Activated T-helper 1 cell treated with anti-CD3 and anti-CD28 coated beads, Interleukin-12 subunit alpha, Interleukin-12 subunit beta, Interleukin-2, Interleukin-4 antibody, amounts not matched to agents 30 ng/mL and 10 ng/mL and 1 ng/mL, durations not matched to agents 14 hours and 24 hours and 36 hours (primary cell): ENCODE measurements around the gene MYL3. TPM values are rescaled to one million over a fixed set of nuclear protein-coding genes. Genes with fewer than 3 reads are reported as not detected.

Experiments used
- DNase-seq: peaks from one replicate; pipeline ENCODE4 v3.0.0; 2021; ENCODE audit warnings: low spot score
- H3K27ac Mint-ChIP-seq: one replicate; pipeline ENCODE4 v1.8.0; 2021; ENCODE audit warnings: mild to moderate bottlenecking, mixed read lengths
- H3K27me3 Mint-ChIP-seq: one replicate; pipeline ENCODE4 v1.8.0; 2022; ENCODE audit warnings: mild to moderate bottlenecking, moderate library complexity, mixed read lengths; ENCODE audit not compliant: insufficient read depth
- H3K36me3 Mint-ChIP-seq: one replicate; pipeline ENCODE4 v1.8.0; 2021; ENCODE audit warnings: low read depth, mixed read lengths
- H3K4me1 Mint-ChIP-seq: one replicate; pipeline ENCODE4 v1.8.0; 2021; ENCODE audit warnings: low read depth, mixed read lengths
- H3K4me3 Mint-ChIP-seq: one replicate; pipeline ENCODE4 v1.8.0; 2021; ENCODE audit warnings: mild to moderate bottlenecking, moderate library complexity, mixed read lengths
- H3K9me3 Mint-ChIP-seq: one replicate; pipeline ENCODE4 v1.8.0; 2021; ENCODE audit warnings: mixed read lengths
- intact Hi-C: fragments of 100-400 bp; cut with micrococcal nuclease; formaldehyde crosslinking; loops from one replicate; pipeline ENCODE4 v1.15.1; 2024
- total RNA-seq: library from RNA; stranded (reverse); gene quantifications from 2 replicates; pipeline ENCODE4 v1.2.3, GENCODE V29; 2022

The MYL3 gene
- total RNA-seq, 1 donor from 2014 or later: not detected

- Mint-ChIP-seq H3K4me1 (no peaks in the 10 kb centered on the region), H3K4me3 (peak overlapping the region; percentile 47), H3K27ac (no peak overlapping the region), H3K27me3 (peaks cover 40% of the 10 kb centered on the region), H3K36me3 (no peaks in the 10 kb centered on the region), H3K9me3 (peaks cover 22% of the 10 kb centered on the region)
- peak; percentile 56 for DNase-seq
- intact Hi-C loops: loop anchor here (1.0 kb wide), 1 partner anchor 141 kb away; no protein-coding TSS in a partner anchor
Observed at GRCh38 chr3:46845860-46846623, 17.2 kb downstream of the MYL3 start.

DNA sequence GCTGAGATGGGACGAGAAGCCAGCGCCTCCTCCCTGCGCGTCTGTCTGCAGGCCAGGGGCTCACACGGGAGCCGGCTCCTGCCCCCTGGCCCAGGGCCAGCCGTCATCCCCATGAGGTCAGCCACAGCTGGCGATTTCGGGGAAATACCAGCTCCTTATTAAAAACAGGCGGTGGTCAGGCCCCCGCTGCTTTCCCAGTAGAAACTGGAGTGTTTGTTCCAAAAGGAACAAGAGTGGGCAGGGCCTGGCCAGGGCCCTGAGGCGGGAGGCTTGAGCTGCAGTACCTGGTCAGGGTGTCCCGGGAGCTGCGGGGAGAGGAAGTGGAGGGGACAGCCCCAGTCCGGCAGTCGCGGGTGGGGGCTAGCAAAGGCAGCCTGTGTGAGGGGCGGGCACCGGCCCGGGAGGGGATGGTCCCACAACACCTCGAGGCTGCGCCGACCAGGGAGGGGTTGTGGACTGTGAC lies 17.8 kb downstream of the MYL3 start:
- no peak for DNase-seq
- no peaks in the 10 kb centered on the region for H3K4me1 Mint-ChIP-seq
- peaks cover 42% of the 10 kb centered on the region for H3K27me3 Mint-ChIP-seq
- intact Hi-C loops: no loop called here
- H3K9me3 Mint-ChIP-seq: peaks cover 28% of the 10 kb centered on the region
- H3K4me3 Mint-ChIP-seq: peak overlapping the region; percentile 70
- H3K27ac Mint-ChIP-seq: peak overlapping the region; percentile 80
- no peaks in the 10 kb centered on the region for H3K36me3 Mint-ChIP-seq

DNA sequence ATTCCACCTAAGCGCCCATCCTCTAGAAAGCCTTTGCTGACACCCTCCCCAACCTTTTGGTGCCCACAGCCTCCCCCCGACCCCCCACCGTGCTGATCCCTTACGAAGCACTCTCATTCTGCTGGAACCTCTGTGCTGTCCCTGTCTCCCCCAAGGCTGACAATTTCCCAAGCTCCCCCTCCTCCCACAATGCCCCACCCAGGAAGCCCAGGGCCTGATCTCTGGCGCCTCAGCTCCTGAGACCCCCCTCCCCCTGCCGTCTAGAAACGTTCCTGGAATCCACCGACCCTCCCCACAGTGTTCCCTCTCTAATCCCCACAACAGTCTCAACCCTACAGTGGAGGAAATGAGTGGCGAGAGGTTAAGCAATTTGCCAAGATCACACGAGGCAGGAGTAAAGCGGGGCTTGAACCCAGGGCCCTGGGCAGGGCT lies 18.3 kb downstream of the MYL3 start:
- H3K36me3 Mint-ChIP-seq: no peaks in the 10 kb centered on the region
- no peak overlapping the region for H3K27ac Mint-ChIP-seq
- H3K27me3 Mint-ChIP-seq: peaks cover 42% of the 10 kb centered on the region
- DNase-seq: no peak
- intact Hi-C loops: no loop called here
- no peaks in the 10 kb centered on the region for H3K4me1 Mint-ChIP-seq
- H3K4me3 Mint-ChIP-seq: peak overlapping the region; percentile 70
- peaks cover 31% of the 10 kb centered on the region for H3K9me3 Mint-ChIP-seq

GRCh38 chr3:46844397-46844796 lies 18.8 kb downstream of the MYL3 start:
- Mint-ChIP-seq H3K4me1 (no peaks in the 10 kb centered on the region), H3K36me3 (no peaks in the 10 kb centered on the region), H3K9me3 (peaks cover 32% of the 10 kb centered on the region), H3K27ac (peak overlapping the region; percentile 27), H3K4me3 (peak overlapping the region; percentile 28), H3K27me3 (peaks cover 43% of the 10 kb centered on the region)
- intact Hi-C loops: no loop called here
- no peak for DNase-seq

GRCh38 chr3:46843508-46843907 lies 19.7 kb downstream of the MYL3 start:
- H3K36me3 Mint-ChIP-seq: no peaks in the 10 kb centered on the region
- no peak for DNase-seq
- peaks cover 41% of the 10 kb centered on the region for H3K9me3 Mint-ChIP-seq
- no peak overlapping the region for H3K4me3 Mint-ChIP-seq
- H3K27me3 Mint-ChIP-seq: peaks cover 45% of the 10 kb centered on the region
- intact Hi-C loops: no loop called here
- no peaks in the 10 kb centered on the region for H3K4me1 Mint-ChIP-seq
- H3K27ac Mint-ChIP-seq: no peak overlapping the region

GRCh38 chr3:46840491-46840890 lies 22.8 kb downstream of the MYL3 start:
- Mint-ChIP-seq H3K27me3 (peaks cover 51% of the 10 kb centered on the region), H3K27ac (no peak overlapping the region), H3K4me1 (no peaks in the 10 kb centered on the region), H3K4me3 (no peak overlapping the region), H3K36me3 (peaks cover 2% of the 10 kb centered on the region), H3K9me3 (peaks cover 50% of the 10 kb centered on the region)
- no peak for DNase-seq
- intact Hi-C loops: no loop called here

DNA sequence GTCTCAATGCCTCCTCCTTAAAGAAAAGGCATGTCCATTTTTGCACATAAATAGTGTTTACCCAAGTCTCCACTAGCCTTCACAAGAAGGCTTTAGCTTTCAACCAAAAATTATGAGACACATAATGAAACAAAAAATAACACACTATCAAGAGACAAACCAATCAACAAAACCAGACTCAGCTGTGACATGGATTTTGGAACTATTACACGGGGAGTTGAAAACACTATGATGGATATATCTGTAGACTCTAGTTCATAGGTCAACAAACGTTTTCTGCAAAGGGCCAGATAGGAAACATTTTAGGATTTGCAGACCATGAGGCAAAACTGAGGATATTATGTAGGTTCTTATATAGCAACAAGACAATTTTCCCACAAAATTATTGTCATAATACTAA lies 24.9 kb downstream of the MYL3 start:
- intact Hi-C loops: no loop called here
- H3K4me1 Mint-ChIP-seq: no peaks in the 10 kb centered on the region
- H3K36me3 Mint-ChIP-seq: peaks cover 2% of the 10 kb centered on the region
- no peak overlapping the region for H3K4me3 Mint-ChIP-seq
- no peak overlapping the region for H3K27ac Mint-ChIP-seq
- peaks cover 35% of the 10 kb centered on the region for H3K27me3 Mint-ChIP-seq
- H3K9me3 Mint-ChIP-seq: peaks cover 47% of the 10 kb centered on the region
- no peak for DNase-seq

- peaks cover 23% of the 10 kb centered on the region for H3K9me3 Mint-ChIP-seq
- intact Hi-C loops: no loop called here
Observed at GRCh38 chr3:46835491-46835890, 27.8 kb downstream of the MYL3 start.

GRCh38 chr3:46835054-46835453 lies 28.2 kb downstream of the MYL3 start:
- no peak for DNase-seq
- intact Hi-C loops: no loop called here
- peaks cover under 1% of the 10 kb centered on the region for H3K4me1 Mint-ChIP-seq

More at GRCh38 chr3:46835491-46835890, 27.8 kb downstream of the MYL3 start:
- Mint-ChIP-seq H3K27me3 (peaks cover 14% of the 10 kb centered on the region), H3K36me3 (peaks cover 2% of the 10 kb centered on the region), H3K4me3 (no peak overlapping the region), H3K4me1 (no peaks in the 10 kb centered on the region), H3K27ac (no peak overlapping the region)
- DNase-seq: no peak

DNA sequence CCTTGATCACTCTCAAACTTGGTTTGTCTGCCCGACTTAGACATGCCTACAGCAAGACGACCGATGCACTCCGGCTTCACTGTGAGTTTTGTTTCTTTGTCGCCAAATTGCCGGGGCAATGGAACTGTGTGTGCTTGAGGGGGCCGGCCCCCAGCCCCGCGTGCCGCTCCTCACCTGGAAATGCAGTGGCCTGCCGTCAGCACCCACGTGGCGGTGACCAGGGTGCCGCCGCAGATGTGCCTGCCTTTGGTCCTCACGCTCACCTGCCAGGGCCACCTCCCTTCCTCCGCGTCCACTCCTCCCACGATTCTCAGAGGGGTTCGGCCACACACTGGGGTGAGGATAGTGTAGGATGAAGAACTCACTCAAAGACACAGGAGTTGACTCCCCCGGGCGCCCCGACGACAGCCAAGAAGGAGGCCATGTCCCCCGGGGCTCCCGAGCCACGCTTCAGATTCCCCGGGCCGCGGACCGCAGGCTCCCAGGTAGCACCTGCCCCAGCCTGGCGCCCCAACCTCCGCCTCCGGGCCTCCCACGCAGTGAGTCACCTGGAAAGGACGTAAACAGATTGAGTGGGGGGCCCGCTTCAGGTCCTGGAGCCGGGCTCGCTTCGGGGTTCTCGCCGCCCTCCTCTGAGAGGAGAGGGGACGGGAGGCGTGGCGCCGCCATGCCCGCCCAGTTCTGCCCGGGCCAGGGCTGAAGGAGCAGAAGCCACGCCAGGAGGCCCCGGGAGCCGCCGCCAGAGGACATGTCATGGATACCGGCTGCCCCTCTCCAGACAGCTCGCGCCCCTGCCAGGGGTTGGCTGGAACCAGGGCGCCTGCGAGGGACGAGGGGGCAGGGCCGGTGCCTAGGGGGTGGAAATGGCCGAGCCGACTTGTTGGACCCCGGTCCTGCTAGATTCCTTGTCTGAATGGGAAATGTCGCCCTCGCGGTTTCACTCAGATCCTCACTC lies 29.6 kb downstream of the MYL3 start:
- no peak overlapping the region for H3K27ac Mint-ChIP-seq
- DNase-seq: no peak
- no peak overlapping the region for H3K4me3 Mint-ChIP-seq
- peaks cover 12% of the 10 kb centered on the region for H3K4me1 Mint-ChIP-seq
- H3K9me3 Mint-ChIP-seq: peaks cover 10% of the 10 kb centered on the region
- H3K36me3 Mint-ChIP-seq: peaks cover 2% of the 10 kb centered on the region
- H3K27me3 Mint-ChIP-seq: peaks cover 8% of the 10 kb centered on the region
- intact Hi-C loops: no loop called here

More at GRCh38 chr3:46835054-46835453, 28.2 kb downstream of the MYL3 start:
- Mint-ChIP-seq H3K27ac (no peak overlapping the region), H3K27me3 (peaks cover 14% of the 10 kb centered on the region), H3K9me3 (peaks cover 19% of the 10 kb centered on the region), H3K4me3 (no peak overlapping the region), H3K36me3 (peaks cover 2% of the 10 kb centered on the region)

DNA sequence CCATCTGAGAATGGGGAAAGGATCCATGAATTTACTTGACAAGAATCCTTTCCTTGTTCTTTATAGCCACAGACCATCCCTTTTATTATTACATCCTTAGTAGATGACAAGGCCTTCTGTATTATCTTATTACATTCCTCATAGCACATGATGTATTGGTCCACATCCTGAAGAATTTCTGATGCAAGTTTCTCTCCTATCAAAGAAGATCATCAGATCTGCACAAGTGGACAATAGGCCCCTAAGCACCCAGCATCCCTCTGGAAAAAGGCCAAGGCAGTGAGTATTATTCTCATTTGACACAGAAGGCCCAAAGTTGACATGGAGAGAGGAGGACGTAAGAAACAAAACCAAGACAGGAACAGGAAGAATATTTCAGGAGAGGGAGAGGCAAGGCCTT lies 31.4 kb downstream of the MYL3 start:
- no peak overlapping the region for H3K27ac Mint-ChIP-seq

GRCh38 chr3:46831316-46831715 lies 31.9 kb downstream of the MYL3 start:
- H3K27me3 Mint-ChIP-seq: peaks cover 3% of the 10 kb centered on the region
- H3K4me1 Mint-ChIP-seq: peaks cover 17% of the 10 kb centered on the region
- no peaks in the 10 kb centered on the region for H3K9me3 Mint-ChIP-seq
- intact Hi-C loops: no loop called here
- no peaks in the 10 kb centered on the region for H3K36me3 Mint-ChIP-seq
- H3K27ac Mint-ChIP-seq: no peak overlapping the region
- H3K4me3 Mint-ChIP-seq: no peak overlapping the region
- no peak for DNase-seq

More for the DNA sequence above, 31.4 kb downstream of the MYL3 start:
- DNase-seq: no peak
- Mint-ChIP-seq H3K36me3 (no peaks in the 10 kb centered on the region), H3K4me3 (no peak overlapping the region), H3K27me3 (no peaks in the 10 kb centered on the region), H3K4me1 (peaks cover 17% of the 10 kb centered on the region), H3K9me3 (no peaks in the 10 kb centered on the region)
- intact Hi-C loops: no loop called here

DNA sequence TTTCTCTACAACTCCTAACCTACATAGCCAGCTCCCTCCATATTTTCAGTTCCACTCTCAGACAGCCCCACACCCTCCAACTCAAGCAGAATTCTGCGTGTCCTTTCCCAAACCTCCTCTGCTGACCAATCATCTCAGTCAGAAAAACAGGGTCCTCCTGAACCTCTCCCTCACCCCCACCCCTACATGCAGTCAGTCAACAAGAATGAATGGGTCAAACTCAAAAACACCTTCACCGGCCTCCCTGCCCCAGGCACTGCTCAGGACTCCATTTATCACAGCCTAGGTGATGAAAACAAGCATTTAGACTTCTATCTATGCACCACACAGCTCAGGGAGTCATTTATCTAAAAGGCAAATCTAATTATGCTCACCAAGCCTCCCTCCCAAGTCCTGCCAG lies 32.4 kb downstream of the MYL3 start:
- DNase-seq: no peak
- H3K36me3 Mint-ChIP-seq: no peaks in the 10 kb centered on the region

More for the DNA sequence above, 32.4 kb downstream of the MYL3 start:
- H3K4me3 Mint-ChIP-seq: no peak overlapping the region
- H3K4me1 Mint-ChIP-seq: peaks cover 17% of the 10 kb centered on the region
- H3K27me3 Mint-ChIP-seq: peaks cover 3% of the 10 kb centered on the region
- intact Hi-C loops: no loop called here
- H3K9me3 Mint-ChIP-seq: no peaks in the 10 kb centered on the region
- no peak overlapping the region for H3K27ac Mint-ChIP-seq
